Naive thymus-derived CD4-positive, alpha-beta T cell (primary cell): ENCODE results near the gene PTGS1. TPM values are rescaled to one million over a fixed set of nuclear protein-coding genes. Genes with fewer than 3 reads are reported as not detected.

Experiments used
- ATAC-seq: fragments of 150-1000 bp; cut with Tn5 transposase; 2 replicates; pipeline ENCODE4 v1.10.0; 2021; ENCODE audit warnings: mild to moderate bottlenecking, moderate library complexity
- CTCF ChIA-PET: fragments of 350-600 bp; sonication (Branson Sonifier 250); formaldehyde crosslinking; loops from one replicate; lab custom pipeline; 2021; ENCODE audit warnings: antibody characterized with exemption; lab: Charles Lee
- POLR2A ChIA-PET: fragments of 350-600 bp; sonication (Branson Sonifier 250); formaldehyde crosslinking; loops from one replicate; lab custom pipeline; 2021; ENCODE audit warnings: antibody characterized with exemption, inconsistent platforms; lab: Charles Lee
- DNase-seq, 9 donors: peaks; one replicate each; pipeline versions ENCODE4 v3.0.0 to v3.0.0-alpha.2; 2020 to 2022; ENCODE audit warnings: mixed read lengths in 1 of 9
- H3K27ac ChIP-seq: one replicate; pipeline ENCODE4 v1.7.0; 2013; ENCODE audit warnings: mild to moderate bottlenecking, low read depth, low read length, moderate library complexity
- H3K27me3 ChIP-seq, 2 donors: one replicate each; pipeline ENCODE4 v1.7.0; 2013; ENCODE audit warnings: low read length in 2 of 2, mild to moderate bottlenecking in 2 of 2, moderate library complexity in 2 of 2; ENCODE audit not compliant: control insufficient read depth in 2 of 2, insufficient read depth in 2 of 2
- H3K36me3 ChIP-seq, 3 experiments: 1 replicate in 2 of 3; 2 replicates in 1 of 3; pipeline ENCODE4 v1.7.0; 2013; ENCODE audit warnings: low read length in 3 of 3, mild to moderate bottlenecking in 3 of 3, moderate library complexity in 1 of 3; ENCODE audit not compliant: insufficient read depth in 3 of 3, control insufficient read depth in 2 of 3
- H3K4me1 ChIP-seq, 2 donors: one replicate each; pipeline ENCODE4 v1.7.0; 2013; ENCODE audit warnings: low read length in 2 of 2, mild to moderate bottlenecking in 2 of 2, moderate library complexity in 1 of 2; ENCODE audit not compliant: control insufficient read depth in 2 of 2, insufficient read depth in 2 of 2
- H3K4me3 ChIP-seq: 2 replicates; pipeline ENCODE4 v1.7.0; 2013; ENCODE audit warnings: mild to moderate bottlenecking, low read length
- H3K9me3 ChIP-seq, 3 experiments: 1 replicate in 2 of 3; 2 replicates in 1 of 3; pipeline ENCODE4 v1.7.0; 2013; ENCODE audit warnings: low read length in 3 of 3; ENCODE audit not compliant: control insufficient read depth in 2 of 3
- H3K27ac Mint-ChIP-seq, 9 donors: one replicate each; pipeline ENCODE4 v1.8.0; 2020 to 2022; ENCODE audit warnings: mixed read lengths in 9 of 9, mild to moderate bottlenecking in 8 of 9, moderate library complexity in 5 of 9, inconsistent platforms in 2 of 9
- H3K27me3 Mint-ChIP-seq, 5 donors: one replicate each; pipeline ENCODE4 v1.8.0; 2021 to 2022; ENCODE audit warnings: mixed read lengths in 5 of 5, mild to moderate bottlenecking in 1 of 5
- H3K36me3 Mint-ChIP-seq, 5 donors: one replicate each; pipeline ENCODE4 v1.8.0; 2020 to 2022; ENCODE audit warnings: mixed read lengths in 5 of 5, mild to moderate bottlenecking in 3 of 5, inconsistent platforms in 1 of 5
- H3K4me1 Mint-ChIP-seq, 7 donors: one replicate each; pipeline ENCODE4 v1.8.0; 2020 to 2022; ENCODE audit warnings: mixed read lengths in 7 of 7, mild to moderate bottlenecking in 3 of 7, inconsistent platforms in 1 of 7
- H3K4me3 Mint-ChIP-seq, 10 donors: one replicate each; pipeline ENCODE4 v1.8.0; 2020 to 2022; ENCODE audit warnings: mild to moderate bottlenecking in 10 of 10, mixed read lengths in 10 of 10, moderate library complexity in 6 of 10, inconsistent platforms in 2 of 10
- H3K9me3 Mint-ChIP-seq, 11 donors: one replicate each; pipeline ENCODE4 v1.8.0; 2020 to 2022; ENCODE audit warnings: mixed read lengths in 11 of 11, mild to moderate bottlenecking in 4 of 11, inconsistent platforms in 1 of 11, moderate library complexity in 1 of 11
- intact Hi-C, 2 donors: fragments of 100-400 bp; cut with micrococcal nuclease; formaldehyde crosslinking; loops; one replicate each; pipeline ENCODE4 v1.15.1; 2023
- polyA plus RNA-seq, 2 donors: library from polyadenylated mRNA; unstranded; fragments of 300-500 nt; fragmentation: Illumina TruSeq; gene quantifications; one replicate each; pipeline ENCODE4 v1.2.3, GENCODE V29; 2021
- total RNA-seq, 6 experiments: library from RNA in 5 of 6; stranded (reverse) in 5 of 6; gene quantifications; 1 replicate in 5 of 6; 2 replicates in 1 of 6; pipeline ENCODE4 v1.2.3 and lab custom pipeline; 2021 to 2026

Gene PTGS1
- total and polyA plus RNA-seq, 7 experiments from 2014 or later = 0.41 to 7.0 (median 0.56) TPM; not detected in 1

DNA sequence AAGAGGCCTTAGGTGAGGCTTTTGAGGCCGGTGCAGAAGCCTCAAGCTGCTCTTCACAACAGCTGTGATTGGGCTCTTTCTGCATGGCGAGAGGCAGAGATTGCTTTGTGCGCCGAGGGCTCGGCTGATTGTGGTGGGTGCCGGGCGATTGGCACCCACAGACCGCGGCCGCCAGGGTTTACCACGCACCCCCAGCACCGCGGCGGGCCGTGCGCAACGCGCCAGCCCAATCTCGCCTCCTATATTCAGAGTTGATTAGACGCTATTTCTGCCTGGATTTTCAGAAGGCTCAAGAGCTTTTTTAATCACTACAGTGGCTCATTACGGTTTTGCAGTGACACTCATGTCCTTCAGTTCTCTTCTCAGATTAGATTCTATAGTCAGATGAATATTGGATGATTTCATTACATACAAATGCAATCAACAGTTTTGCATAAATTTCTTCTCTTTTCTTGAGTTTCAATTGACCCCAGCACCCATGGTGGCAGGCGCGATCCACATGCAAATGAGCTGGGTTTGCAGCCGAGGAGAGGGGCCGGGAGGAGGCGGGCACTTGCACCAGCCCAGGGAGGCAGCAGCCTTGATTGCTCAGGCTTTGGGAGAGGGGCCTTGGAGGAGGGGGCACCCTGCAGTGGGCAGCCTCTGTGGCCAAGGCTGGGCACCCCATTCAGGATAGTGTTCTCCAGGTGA is 33.8 kb upstream of the PTGS1 start:
- Mint-ChIP-seq H3K4me1 (peaks cover 0 to under 1% (median 0%) of the 10 kb centered on the region in 7 donors), H3K27me3 (peaks cover 0 to 10% (median 0%) of the 10 kb centered on the region in 5 donors), H3K27ac (no peak overlapping the region), H3K9me3 (no peaks in the 10 kb centered on the region), H3K4me3 (no peak overlapping the region), H3K36me3 (no peaks in the 10 kb centered on the region)
- ChIA-PET POLR2A (no interaction called here), CTCF (interaction anchor here (0.6 to 1.3 kb wide), 2 partner anchors 13 to 242 kb away, joined by 3 read pairs; no protein-coding TSS in a partner anchor)
- Histone ChIP-seq H3K36me3 (no peaks in the 10 kb centered on the region), H3K27me3 (no peaks in the 10 kb centered on the region), H3K4me1 (no peaks in the 10 kb centered on the region), H3K9me3 (no peaks in the 10 kb centered on the region), H3K27ac (no peak overlapping the region), H3K4me3 (no peak overlapping the region)
- intact Hi-C loops = no loop called here
- no peak for DNase-seq
- ATAC-seq = no peak

DNA sequence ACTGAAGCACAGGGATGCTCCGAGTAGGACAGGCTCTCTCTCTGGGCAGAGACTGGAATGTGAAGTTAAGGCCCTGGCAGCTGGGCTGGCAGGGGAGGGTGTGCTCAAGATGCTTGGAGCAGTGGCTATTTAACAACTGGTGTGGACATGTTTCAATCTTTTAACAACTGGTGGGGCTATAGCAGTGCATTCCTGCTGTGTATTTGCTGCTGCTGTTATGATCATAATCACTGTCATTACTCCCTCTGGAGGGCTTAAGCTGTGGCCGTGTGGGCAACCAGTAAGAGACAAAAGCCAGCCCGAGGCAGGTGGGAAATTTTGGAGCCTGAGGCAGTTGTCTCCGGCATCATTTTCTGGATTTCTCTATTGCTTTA is 33.3 kb upstream of the PTGS1 start:
- H3K27me3 ChIP-seq = no peaks in the 10 kb centered on the region
- ChIA-PET CTCF (interaction anchor here (1.3 kb wide), 1 partner anchor 13 kb away, joined by 3 read pairs; no protein-coding TSS in a partner anchor), POLR2A (no interaction called here)
- no peak for ATAC-seq
- no peak overlapping the region for H3K27ac Mint-ChIP-seq
- intact Hi-C loops = no loop called here
- no peaks in the 10 kb centered on the region for H3K4me1 ChIP-seq
- no peaks in the 10 kb centered on the region for H3K36me3 ChIP-seq
- no peak for DNase-seq
- H3K27me3 Mint-ChIP-seq = peaks cover 0 to 10% (median 0%) of the 10 kb centered on the region in 5 donors
- H3K9me3 ChIP-seq = no peaks in the 10 kb centered on the region
- H3K36me3 Mint-ChIP-seq = no peaks in the 10 kb centered on the region
- no peak overlapping the region for H3K4me3 Mint-ChIP-seq
- no peak overlapping the region for H3K4me3 ChIP-seq
- H3K27ac ChIP-seq = no peak overlapping the region
- no peaks in the 10 kb centered on the region for H3K4me1 Mint-ChIP-seq
- no peaks in the 10 kb centered on the region for H3K9me3 Mint-ChIP-seq

DNA sequence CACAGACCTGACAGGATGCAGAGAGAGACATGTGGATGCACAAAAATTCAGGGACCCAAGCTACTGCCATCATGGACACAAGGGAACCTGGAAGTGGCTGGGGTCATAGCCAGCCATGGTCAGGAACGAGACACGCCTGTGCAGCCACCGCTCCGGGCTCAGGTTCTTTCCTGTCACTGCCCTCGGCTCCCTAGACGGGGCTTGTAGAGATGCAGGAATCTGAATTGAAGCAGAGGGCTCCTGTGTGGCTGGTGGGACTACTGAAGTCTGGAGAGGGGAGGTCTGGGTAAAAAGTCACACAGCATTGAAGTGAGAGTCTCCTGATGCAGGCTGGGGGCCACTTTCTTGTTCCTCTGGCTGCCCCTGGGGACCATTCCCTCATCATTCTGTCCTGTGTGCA is 32.3 kb upstream of the PTGS1 start:
- Histone ChIP-seq H3K27ac (no peak overlapping the region), H3K9me3 (no peaks in the 10 kb centered on the region), H3K4me3 (no peak overlapping the region), H3K27me3 (no peaks in the 10 kb centered on the region), H3K36me3 (no peaks in the 10 kb centered on the region), H3K4me1 (no peaks in the 10 kb centered on the region)
- DNase-seq (no peak), ATAC-seq (no peak)
- intact Hi-C loops = no loop called here
- ChIA-PET POLR2A (no interaction called here), CTCF (no interaction called here)
- Mint-ChIP-seq H3K27ac (no peak overlapping the region), H3K4me1 (no peaks in the 10 kb centered on the region), H3K27me3 (peaks cover 0 to 10% (median 0%) of the 10 kb centered on the region in 5 donors), H3K9me3 (no peaks in the 10 kb centered on the region), H3K36me3 (no peaks in the 10 kb centered on the region), H3K4me3 (no peak overlapping the region)

DNA sequence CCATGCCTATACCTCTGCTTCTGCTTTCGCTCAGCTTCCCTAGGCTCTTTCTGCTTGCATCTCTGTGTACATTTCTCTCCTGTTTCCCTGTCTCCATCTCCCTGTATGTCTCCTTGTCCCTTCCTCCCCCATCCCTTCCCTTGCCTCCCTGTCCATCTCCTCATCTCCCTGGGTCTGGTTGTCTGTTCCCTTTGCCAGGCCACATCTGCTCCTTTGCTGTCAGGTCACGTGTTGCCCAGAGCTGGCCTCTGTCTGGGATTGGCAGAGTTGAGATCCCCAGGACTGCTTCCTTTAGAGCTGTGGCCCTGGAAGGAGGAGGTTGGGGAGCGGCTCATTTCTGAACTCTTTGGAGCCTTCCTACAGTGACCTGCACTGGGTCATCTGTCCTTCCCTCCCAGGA is 31.8 kb upstream of the PTGS1 start:
- Mint-ChIP-seq H3K27ac (no peak overlapping the region), H3K9me3 (no peaks in the 10 kb centered on the region), H3K27me3 (peaks cover 0 to 12% (median 4%) of the 10 kb centered on the region in 5 donors), H3K4me1 (no peaks in the 10 kb centered on the region), H3K36me3 (no peaks in the 10 kb centered on the region), H3K4me3 (no peak overlapping the region)
- ATAC-seq (no peak), DNase-seq (no peak)
- H3K36me3 ChIP-seq = no peaks in the 10 kb centered on the region
- H3K9me3 ChIP-seq = no peaks in the 10 kb centered on the region
- POLR2A ChIA-PET = no interaction called here
- intact Hi-C loops = no loop called here
- no peaks in the 10 kb centered on the region for H3K27me3 ChIP-seq
- H3K4me1 ChIP-seq = no peaks in the 10 kb centered on the region
- H3K4me3 ChIP-seq = no peak overlapping the region
- CTCF ChIA-PET = interaction anchor here (2.4 kb wide), 1 partner anchor 11 kb away, joined by 11 read pairs; no protein-coding TSS in a partner anchor
- no peak overlapping the region for H3K27ac ChIP-seq

DNA sequence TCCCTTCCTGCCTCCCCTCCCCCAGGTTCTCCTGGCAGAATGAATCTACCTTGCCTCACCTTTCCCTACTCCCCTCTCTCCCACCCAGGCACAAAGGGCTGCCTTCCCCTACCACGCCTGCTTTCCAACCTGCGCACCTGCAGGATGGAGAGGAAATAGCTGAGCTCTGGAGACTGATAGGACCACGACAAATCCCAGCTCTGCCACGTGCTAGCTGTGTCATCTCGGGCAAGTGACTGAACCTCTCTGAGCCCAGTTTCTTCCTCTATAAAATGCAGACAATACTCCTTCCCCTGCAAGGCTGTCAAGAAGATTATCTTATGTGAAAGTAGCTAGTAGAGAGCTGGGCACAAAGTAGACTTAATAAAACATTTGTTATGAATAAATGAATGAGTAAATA is 31.2 kb upstream of the PTGS1 start:
- Mint-ChIP-seq H3K27ac (no peak overlapping the region), H3K4me1 (no peaks in the 10 kb centered on the region), H3K36me3 (no peaks in the 10 kb centered on the region), H3K9me3 (no peaks in the 10 kb centered on the region), H3K4me3 (no peak overlapping the region), H3K27me3 (peaks cover 0 to 16% (median 6%) of the 10 kb centered on the region in 5 donors)
- ATAC-seq (no peak), DNase-seq (no peak)
- no peaks in the 10 kb centered on the region for H3K9me3 ChIP-seq
- intact Hi-C loops = no loop called here
- H3K27ac ChIP-seq = no peak overlapping the region
- H3K27me3 ChIP-seq = no peaks in the 10 kb centered on the region
- H3K4me1 ChIP-seq = no peaks in the 10 kb centered on the region
- H3K4me3 ChIP-seq = no peak overlapping the region
- ChIA-PET POLR2A (no interaction called here), CTCF (interaction anchor here (0.5 to 2.4 kb wide), 2 partner anchors 11 to 473 kb away, joined by 5 to 11 read pairs; no protein-coding TSS in a partner anchor)
- no peaks in the 10 kb centered on the region for H3K36me3 ChIP-seq

DNA sequence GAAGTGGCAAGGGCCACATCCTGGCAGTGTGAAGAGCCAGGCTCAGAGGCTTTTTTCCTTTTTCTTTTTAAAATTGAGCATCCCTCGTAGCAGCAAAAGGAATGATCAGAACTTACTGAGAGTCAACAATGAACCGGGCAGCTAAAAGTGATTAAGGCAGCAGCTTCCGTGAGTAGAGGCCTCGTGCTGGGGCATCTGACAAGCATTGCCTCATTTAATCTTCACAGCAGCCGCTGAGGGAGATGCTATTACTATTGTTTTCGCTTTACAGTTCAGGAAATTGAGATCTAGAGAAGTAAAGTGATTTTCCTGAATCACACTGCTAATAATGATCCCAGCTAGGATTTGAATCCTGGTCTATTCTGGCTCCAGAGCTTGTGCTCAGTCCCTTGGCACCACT is 30.7 kb upstream of the PTGS1 start:
- Mint-ChIP-seq H3K27me3 (peaks cover 0 to 16% (median 12%) of the 10 kb centered on the region in 5 donors), H3K36me3 (no peaks in the 10 kb centered on the region), H3K27ac (no peak overlapping the region), H3K4me1 (no peaks in the 10 kb centered on the region), H3K9me3 (no peaks in the 10 kb centered on the region), H3K4me3 (no peak overlapping the region)
- no peak for DNase-seq
- no peaks in the 10 kb centered on the region for H3K27me3 ChIP-seq
- H3K4me1 ChIP-seq = no peaks in the 10 kb centered on the region
- ATAC-seq = no peak
- H3K9me3 ChIP-seq = no peaks in the 10 kb centered on the region
- POLR2A ChIA-PET = no interaction called here
- CTCF ChIA-PET = interaction anchor here (0.5 to 2.4 kb wide), 2 partner anchors 10 to 472 kb away, joined by 5 to 11 read pairs; no protein-coding TSS in a partner anchor
- H3K27ac ChIP-seq = no peak overlapping the region
- H3K36me3 ChIP-seq = no peaks in the 10 kb centered on the region
- no peak overlapping the region for H3K4me3 ChIP-seq
- intact Hi-C loops = no loop called here
